H1 (cell line): ENCODE data around the gene SERPINH1. TPM values are rescaled to one million over a fixed set of nuclear protein-coding genes. Genes with fewer than 3 reads are reported as not detected.
A peak's percentile ranks its signal among the peaks of the same experiment; 100 is the strongest.

Source experiments
- polyA plus RNA-seq, 7 experiments: library from polyadenylated mRNA; depleted of rRNA in 3 of 7; stranded (reverse) in 5 of 7; unstranded in 2 of 7; fragments of >200 nt in 5 of 7; fragments of 200-250 nt in 2 of 7; gene quantifications; 1 replicate in 5 of 7; 2 replicates in 1 of 7; 4 replicates in 1 of 7; pipeline versions ENCODE4 v1.2.1 to v1.2.3, GENCODE V29; 2011 to 2013; ENCODE audit warnings: missing spikeins in 2 of 7, mixed read lengths in 2 of 7
- total RNA-seq: library from RNA; stranded (reverse); fragmentation: NEBNext Ultra II Directional; extraction: Animal tissue kit (Norgen Biotek cat#: 25700); gene quantifications from 2 replicates; pipeline ENCODE4 v1.2.1, GENCODE V29; 2021
- TF ChIP-seq, protein P1 (sequence below): IDR thresholded peaks from 2 replicates; pipeline ENCODE4 v1.6.1; 2012; ENCODE audit warnings: inconsistent platforms

The SERPINH1 gene
- total and polyA plus RNA-seq, 2 of the 8 experiments (the other 6 are each of a cell fraction or from before 2014, with no cell fraction given), result 420 to 621 TPM

DNA sequence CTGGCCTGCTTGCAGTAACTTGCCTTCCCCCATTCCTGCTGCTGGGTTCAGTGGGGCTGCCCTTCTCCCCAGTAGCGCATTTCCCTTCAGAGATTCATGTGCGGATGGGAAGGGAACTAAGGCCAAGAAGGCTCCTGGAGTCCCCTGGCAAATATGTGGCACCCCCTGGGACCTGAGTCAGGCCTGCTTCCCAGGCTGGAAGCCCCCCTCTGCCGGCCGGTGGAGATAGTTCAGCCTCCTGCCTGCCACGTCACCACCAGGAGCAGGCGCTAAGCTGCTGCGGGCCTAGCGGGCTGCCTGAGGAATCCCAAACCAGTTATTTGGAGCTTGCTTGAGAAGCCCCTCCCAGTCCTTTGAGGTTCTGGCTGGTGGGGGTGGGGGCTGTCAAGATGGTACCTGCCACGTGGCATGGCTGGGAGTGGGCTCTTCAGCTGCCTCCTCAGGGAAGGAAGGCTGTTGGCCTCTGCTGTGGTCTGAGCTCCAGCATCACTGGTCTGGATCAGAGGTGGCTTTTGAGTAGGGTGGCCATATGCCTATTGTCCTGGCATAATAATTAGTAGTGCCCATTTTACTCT is 2.0 kb downstream of the SERPINH1 start (continued):
- TF ChIP-seq, protein P1, sequence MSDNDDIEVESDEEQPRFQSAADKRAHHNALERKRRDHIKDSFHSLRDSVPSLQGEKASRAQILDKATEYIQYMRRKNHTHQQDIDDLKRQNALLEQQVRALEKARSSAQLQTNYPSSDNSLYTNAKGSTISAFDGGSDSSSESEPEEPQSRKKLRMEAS, result peak; percentile 92
- TF ChIP-seq, all 59 proteins: peak for 13
